Stimulated activated CD4-positive, alpha-beta T cell treated with anti-CD3 and anti-CD28 coated beads, Interleukin-15, amount 100 ng/mL, for 48 hours (primary cell): ENCODE results near the gene UBE2U.

ENCODE experiments used
- DNase-seq, 2 donors: peaks; one replicate each; pipeline ENCODE4 v3.0.0-alpha.2; 2020; ENCODE audit warnings: low read depth in 2 of 2

Gene UBE2U

DNA sequence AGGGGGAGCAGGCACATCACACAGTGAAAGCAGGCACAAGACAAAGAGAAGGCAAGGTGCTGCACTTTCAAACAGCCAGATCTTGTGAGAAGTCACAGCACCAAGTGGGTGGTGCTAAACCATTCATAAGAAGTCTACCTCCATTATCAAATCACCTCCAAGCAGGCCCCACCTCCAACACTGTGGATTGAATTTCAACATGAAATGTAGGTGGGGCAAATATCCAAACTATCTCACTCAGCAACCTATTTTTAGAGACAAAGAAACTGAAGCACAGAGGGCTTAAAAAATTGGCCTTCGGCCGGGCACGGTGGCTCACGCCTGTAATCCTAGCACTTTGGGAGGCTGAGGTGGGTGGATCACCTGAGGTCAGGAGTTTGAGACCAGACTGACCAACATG, 90.4 kb downstream of the UBE2U start:
- no peak for DNase-seq

DNA sequence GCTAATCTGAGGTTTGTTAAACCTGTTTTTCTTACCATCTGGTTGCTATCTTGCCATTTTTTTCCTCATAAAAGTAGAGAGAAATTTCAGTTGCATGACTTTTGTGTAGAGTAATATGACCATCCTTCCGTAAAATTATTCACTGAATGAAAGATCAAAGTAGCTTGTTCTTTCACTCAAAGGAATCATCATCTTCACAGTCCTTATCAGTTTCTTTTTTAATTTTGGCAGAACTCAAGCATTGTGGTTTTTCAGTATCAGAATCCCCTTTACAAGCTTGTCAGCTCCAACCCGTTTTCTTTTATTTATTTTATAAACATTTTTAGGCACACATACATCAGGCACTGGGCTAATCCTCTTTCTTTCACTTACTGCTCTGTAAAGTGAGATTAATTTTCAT, 91.7 kb downstream of the UBE2U start:
- DNase-seq, result no peak

DNA sequence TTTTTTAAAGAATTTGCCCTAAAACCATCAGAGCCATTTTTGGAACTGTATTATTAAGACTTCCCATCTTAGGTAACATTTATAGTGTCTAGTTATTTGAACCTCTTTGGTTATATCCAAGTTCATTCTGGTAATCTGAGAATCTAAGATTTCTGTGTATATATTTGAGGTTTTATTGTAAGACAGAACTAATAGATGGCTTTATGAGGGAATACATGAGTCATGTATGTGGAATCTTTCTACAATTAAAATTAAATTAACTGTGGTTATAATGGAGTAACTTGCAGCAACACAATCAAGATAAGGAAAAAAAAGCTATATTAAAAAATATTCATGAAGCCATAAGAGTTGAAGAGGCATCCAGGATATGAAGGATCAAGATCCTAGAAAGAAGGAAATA, 92.1 kb downstream of the UBE2U start:
- no peak for DNase-seq

DNA sequence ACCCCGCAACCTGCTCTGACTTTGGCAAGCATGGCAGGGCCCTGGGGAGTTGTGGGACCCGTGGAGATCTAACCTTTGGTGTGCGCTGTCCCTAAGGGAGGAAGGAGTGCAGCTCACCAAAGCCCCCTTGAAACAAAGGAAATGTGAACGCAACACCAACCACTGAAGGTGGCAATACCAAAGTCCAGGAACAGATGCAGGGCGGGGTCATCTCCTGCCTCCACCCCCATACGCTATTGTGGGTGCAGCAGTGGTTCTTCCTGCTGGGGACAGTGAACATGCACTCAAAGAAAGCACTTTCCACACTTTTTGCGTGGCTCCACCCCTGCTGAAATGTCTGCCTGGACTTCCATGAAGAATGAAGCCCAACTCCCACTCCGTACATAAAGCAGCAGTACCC, 93.0 kb downstream of the UBE2U start:
- DNase-seq, result no peak

DNA sequence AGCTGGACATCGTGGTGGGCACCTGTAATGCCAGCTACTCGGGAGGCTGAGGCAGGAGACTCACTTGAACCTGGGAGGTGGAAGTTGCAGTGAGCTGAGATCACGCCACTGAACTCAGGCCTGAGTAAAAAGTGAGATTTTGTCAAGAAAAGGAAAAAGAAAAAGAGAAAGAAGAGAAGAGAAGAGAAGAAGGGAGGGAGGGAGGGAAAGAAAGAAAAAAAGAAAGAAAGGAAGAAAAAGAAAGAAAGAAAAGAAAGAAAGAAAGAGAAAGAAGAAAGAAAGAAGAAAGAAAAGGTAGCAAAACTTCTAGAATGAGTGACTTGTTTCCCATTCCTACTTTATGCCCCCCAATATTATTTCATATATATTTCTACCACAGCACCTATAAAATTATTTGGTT, 98.8 kb downstream of the UBE2U start:
- DNase-seq, result no peak

DNA sequence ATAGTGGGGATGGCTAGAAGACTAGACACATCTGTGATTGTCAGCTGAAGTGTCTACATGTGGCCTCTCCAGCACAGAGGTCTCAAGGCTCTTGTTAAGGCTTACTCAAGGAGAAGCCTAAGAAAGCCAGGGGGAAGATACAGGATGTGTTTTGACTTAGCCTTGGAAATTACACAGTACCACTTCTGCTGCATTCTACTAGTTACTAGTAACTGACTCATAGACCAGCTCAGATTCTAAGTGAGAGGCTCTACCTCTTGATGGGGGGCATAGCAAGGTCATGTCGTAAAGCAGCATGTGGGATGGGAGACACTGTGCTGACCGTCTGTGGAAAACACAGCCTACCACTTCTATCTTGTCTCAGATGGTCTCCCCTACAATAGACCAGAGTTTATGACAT, 99.5 kb downstream of the UBE2U start:
- no peak for DNase-seq

DNA sequence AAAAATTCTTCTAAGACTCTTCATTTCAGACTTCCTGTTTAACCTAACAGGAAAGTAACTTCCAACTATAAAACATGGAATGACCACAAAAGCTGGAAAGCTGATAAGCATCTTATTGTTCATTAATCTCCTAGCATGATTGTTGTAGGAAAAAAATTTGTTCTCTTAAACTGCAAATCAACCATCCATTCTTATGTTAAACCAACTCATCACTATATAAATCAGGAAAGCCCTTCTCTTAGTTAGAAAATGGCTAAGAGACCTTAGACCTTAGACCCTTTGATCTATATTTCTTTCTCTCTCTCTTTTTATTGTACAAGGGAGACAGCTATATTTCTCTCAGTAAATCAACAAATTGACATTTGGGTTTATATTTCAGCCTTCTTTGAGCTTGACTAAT, 101.4 kb downstream of the UBE2U start:
- DNase-seq, result no peak

DNA sequence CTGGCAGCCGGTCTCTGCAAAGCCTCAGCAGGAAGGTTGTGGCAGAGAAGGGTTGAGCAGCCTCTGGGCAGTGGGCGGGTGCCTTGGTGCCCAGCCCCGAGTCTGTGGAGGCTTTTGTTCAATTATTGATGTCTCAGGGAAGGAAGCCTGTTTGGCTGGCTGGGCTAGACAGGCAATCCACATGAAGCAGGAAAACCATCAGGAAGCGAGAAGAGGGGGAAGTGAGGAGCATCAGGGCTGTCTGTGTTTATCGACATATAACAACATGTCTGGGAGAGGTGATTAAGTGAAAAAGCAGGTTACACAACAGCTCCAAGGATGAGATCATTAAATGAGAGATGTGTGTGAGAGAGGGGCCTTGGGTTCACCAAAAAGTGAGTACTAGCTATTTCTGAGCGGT, 105.4 kb downstream of the UBE2U start:
- no peak for DNase-seq

DNA sequence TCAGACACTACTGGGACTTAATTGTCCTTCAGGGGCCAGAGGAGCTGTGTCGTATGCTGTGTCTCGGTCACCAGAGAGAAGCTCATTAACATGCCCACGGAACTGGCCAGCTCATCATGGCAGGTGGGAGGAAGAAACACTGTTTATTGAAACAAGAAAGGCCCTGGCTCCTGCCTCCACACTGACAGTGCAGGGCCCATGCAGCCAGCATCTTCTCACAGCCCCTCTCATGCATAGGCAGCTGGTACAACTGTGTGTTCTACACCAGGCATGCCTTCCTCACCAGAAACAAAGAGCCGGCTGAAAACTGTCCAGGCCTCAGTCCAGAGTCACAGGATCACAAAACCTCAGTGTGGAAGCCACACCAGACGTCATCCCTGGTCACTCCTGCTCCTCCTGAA, 106.0 kb downstream of the UBE2U start:
- no peak for DNase-seq

DNA sequence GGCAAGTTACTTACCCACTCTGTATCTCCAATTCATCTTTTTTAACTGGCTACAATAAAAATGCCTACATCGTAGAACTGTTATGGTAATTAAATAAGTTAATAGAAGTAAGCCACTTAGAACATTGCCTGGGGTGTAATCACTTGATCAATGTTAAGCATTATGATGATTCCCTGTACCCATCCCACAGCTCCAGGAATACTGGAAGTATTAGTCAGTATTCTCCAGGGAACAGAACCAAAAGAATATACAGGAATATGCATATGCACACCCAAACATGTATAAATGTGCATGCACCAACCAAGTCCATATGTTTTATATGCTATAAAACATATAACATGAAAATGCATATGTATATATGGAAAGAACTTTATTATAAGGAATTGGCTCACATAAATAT, 107.3 kb downstream of the UBE2U start:
- no peak for DNase-seq

DNA sequence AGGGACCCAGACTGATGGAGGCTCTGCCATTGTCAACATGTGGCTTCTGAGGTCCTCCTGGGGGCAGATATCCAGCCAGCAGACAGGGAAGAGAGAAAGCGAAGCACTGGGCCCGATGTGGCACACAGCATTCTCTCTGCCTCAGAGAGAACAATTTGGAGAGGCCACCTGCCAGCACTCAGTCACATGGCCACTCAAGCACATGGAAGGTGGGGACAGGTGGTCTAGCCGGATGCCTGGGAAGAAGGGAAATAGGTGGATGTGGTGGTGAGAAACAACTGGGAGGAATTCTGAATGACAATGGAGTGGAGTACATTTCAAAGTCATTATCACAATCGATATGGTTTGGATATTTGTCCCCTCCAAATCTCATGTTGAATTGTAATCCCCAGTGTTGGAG, 109.0 kb downstream of the UBE2U start:
- no peak for DNase-seq

DNA sequence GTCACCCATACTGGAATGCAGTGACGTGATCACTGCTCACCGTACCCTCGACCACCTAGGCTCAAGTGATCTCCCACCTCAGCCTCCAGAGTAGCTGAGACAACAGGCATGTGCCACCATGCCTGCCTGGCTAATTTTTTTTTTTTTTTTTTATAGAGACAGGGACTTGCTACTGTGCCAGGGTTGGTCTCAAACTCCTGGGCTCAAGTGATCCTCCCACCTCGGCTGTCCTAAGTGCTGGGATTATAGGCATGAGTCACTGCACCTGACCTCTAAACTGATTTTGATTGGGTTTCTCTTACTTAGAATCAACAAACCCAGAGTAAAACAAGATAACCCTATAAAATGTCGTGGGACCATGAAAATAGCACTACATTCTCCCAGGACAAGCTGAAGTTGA, 112.0 kb downstream of the UBE2U start:
- DNase-seq, result no peak
